Pancreas (tissue), 10 donors: ENCODE measurements around the gene SH3RF3. TPM values are rescaled to one million over a fixed set of nuclear protein-coding genes. Genes with fewer than 3 reads are reported as not detected.

Experiments
- ATAC-seq, 4 donors: fragments of 200-7000 bp; cut with Tn5 transposase; one replicate each; pipeline versions ENCODE4 v1.8.0 to v1.9.1; 2020; ENCODE audit warnings: mild to moderate bottlenecking in 4 of 4, moderate library complexity in 4 of 4
- DNase-seq, 6 donors: peaks; one replicate each; pipeline ENCODE4 v3.0.0-alpha.2; 2020
- FAIRE-seq: peaks from 2 replicates; lab custom pipeline; 2012; peaks lifted over from hg19 to GRCh38; lab: Jason Lieb, UNC
- H3K27ac ChIP-seq, 4 donors: fragments of 200-600 bp; sonication (generic); 1 replicate in 3 of 4; 2 replicates in 1 of 4; pipeline versions ENCODE4 v1.5.0 to v1.8.0; 2020
- H3K27me3 ChIP-seq, 4 donors: fragments of 200-600 bp; one replicate each; pipeline ENCODE4 v1.8.0; 2021
- H3K36me3 ChIP-seq, 3 donors: fragments of 200-600 bp; sonication (generic) in 1 of 3; one replicate each; pipeline versions ENCODE4 v1.5.0 to v1.8.0; 2020 to 2021
- H3K4me1 ChIP-seq, 3 donors: fragments of 200-600 bp; one replicate each; pipeline ENCODE4 v1.8.0; 2021
- H3K4me3 ChIP-seq, 4 donors: fragments of 200-600 bp; sonication (generic) in 2 of 4; one replicate each; pipeline versions ENCODE4 v1.5.0 to v1.8.0; 2020 to 2021
- H3K9me3 ChIP-seq, 4 donors: fragments of 200-600 bp; one replicate each; pipeline ENCODE4 v1.8.0; 2021
- CTCF ChIP-seq, 4 donors: fragments of 200-600 bp; sonication (generic) in 3 of 4; IDR thresholded peaks; one replicate each; pipeline versions ENCODE4 v1.5.0 to v1.8.0; 2021; ENCODE audit warnings: antibody characterized with exemption in 4 of 4
- WGBS, 2 donors: extraction: QIAGEN DNeasy Blood & Tissue Kit; methylation state at CpG; one replicate each; pipeline ENCODE4 v1.1.7; 2013; 5-methylcytosine and 5-hydroxymethylcytosine counted together
- intact Hi-C, 3 donors: fragments of 100-400 bp; cut with DNase I; formaldehyde crosslinking; loops; one replicate each; pipeline versions ENCODE4 v1.11.1 to v1.14.2; 2022
- polyA plus RNA-seq, 2 donors: library from polyadenylated mRNA; stranded (reverse); fragments of 200-250 nt; gene quantifications; one replicate each; pipeline ENCODE4 v1.2.3, GENCODE V29; 2013
- total RNA-seq, 6 donors: library from RNA; stranded (reverse); fragmentation: NEBNext Ultra II Directional in 4 of 6; extraction: Animal tissue kit (Norgen Biotek cat#: 25700) in 4 of 6; gene quantifications; one replicate each; pipeline versions ENCODE4 v1.2.1 to v1.2.4, GENCODE V29; 2021 to 2023
- donor health status: healthy with polysubstance abuse.
- donor health status: DM: no; HTN: no; CAD: no; lungs with moderate emphysema.
- donor health status: DM: no; HTN: no; CAD: no.
- donor health status: control.
- donor health status: control.
- donor health status: Bipolar disorder and iron deficiency.
- donor health status: DM: yes; HTN: yes; CAD: no.
- donor health status: DM: no; HTN: no; CAD: no.
- donor health status: DM: no; HTN: no; CAD: no.
- donor health status: DM: yes; HTN: yes; CAD: no.

Gene SH3RF3
- total and polyA plus RNA-seq, 8 donors: 1.1 to 3.5 (median 1.8) TPM

DNA sequence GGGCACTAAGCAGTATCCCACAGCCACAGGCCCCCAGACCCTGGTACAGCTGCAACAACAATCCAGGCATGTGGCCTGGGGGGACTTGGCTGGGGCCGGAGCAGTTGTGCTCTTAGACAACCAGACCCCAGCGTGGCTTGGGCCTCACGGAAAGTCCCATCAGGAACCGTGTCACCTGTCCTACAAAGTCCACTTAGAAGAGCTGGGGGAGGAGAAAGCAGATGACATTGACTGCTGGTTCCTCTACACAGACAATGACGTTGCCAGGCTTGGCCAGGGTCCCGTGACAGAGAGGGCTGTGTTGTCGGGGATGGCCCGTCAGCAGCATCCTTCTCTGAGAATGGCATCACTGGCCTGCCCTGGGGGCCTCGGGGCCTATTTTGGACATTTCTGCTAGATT lies 360.3 kb downstream of the SH3RF3 start:
- FAIRE-seq: no peak
- no peak for ATAC-seq
- no peaks in the 10 kb centered on the region for H3K4me1 ChIP-seq
- no peaks in the 10 kb centered on the region for H3K27me3 ChIP-seq
- H3K36me3 ChIP-seq: no peaks in the 10 kb centered on the region
- 91 to 94% methylated on average over 9 of the region's 9 CpGs for WGBS, 2 donors
- intact Hi-C loops: no loop called here
- no peaks in the 10 kb centered on the region for H3K9me3 ChIP-seq
- H3K27ac ChIP-seq: no peak overlapping the region
- no peak for TF ChIP-seq CTCF (IDR thresholded peaks at IDR 0.05)
- DNase-seq: no peak
- H3K4me3 ChIP-seq: no peak overlapping the region

DNA sequence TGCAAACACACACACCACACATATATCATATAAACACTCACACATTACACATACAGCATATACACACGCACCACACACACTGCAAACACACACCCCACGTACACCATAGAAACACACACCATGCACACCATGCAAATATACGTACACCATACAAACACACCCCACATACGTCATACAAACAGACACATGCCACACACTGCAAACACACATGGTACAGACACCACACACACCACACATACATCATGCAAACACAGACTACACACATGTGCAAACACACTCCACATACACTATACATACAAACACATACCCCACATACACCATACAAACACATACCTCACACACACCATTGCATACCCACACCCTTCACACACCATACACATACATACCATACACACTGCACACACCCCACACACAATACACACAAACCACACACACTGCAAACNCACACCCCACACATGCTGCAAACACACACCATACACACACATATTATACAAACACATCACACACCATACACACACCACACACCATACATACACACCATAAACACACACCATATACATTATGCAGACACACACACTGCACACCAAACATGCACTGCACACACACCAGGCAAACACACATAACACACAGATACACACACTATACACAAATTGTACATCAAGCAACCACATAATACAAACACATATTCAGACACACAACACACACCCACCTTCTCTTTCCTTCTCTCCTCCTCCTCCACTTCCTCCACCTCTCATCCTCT lies 364.4 kb downstream of the SH3RF3 start:
- Histone ChIP-seq H3K27me3 (no peaks in the 10 kb centered on the region), H3K4me3 (no peak overlapping the region), H3K27ac (no peak overlapping the region), H3K36me3 (no peaks in the 10 kb centered on the region), H3K9me3 (no peaks in the 10 kb centered on the region), H3K4me1 (no peaks in the 10 kb centered on the region)
- intact Hi-C loops: no loop called here
- 65 to 89% methylated on average over 4 of the region's 4 CpGs for WGBS, 2 donors
- TF ChIP-seq CTCF (IDR thresholded peaks at IDR 0.05): no peak
- DNase-seq (no peak), FAIRE-seq (no peak), ATAC-seq (no peak)

- H3K4me3 ChIP-seq: no peak overlapping the region
- intact Hi-C loops: no loop called here
- H3K27me3 ChIP-seq: no peaks in the 10 kb centered on the region
- DNase-seq: no peak
- no peak overlapping the region for H3K27ac ChIP-seq
- no peak for TF ChIP-seq CTCF (IDR thresholded peaks at IDR 0.05)
- no peak for ATAC-seq
- no peak for FAIRE-seq
- H3K36me3 ChIP-seq: no peaks in the 10 kb centered on the region
- H3K4me1 ChIP-seq: no peaks in the 10 kb centered on the region
- WGBS, 2 donors: 85 to 87% methylated on average over 3 of the region's 3 CpGs
- H3K9me3 ChIP-seq: no peaks in the 10 kb centered on the region
Measured at GRCh38 chr2:109494351-109494750, 365.3 kb downstream of the SH3RF3 start.

DNA sequence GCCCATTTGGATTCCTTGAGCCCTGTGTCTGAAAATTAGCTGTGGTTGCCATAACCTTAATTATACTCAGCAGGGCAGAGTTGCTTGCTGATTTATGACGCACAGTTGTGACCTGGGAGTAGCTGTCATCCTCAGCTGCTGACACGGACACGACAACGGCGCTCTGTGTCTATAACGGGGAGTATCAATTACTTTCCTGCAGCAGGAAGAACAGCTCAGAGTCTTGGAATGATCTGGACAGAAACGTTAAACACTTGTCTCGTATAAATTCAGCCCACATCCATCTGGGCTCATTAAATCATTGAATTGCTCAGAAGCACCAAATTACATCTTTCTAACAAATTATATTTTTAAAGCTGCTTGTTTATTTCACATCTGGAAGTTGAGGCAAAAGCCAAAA lies 368.5 kb downstream of the SH3RF3 start:
- H3K27ac ChIP-seq: no peak overlapping the region
- no peaks in the 10 kb centered on the region for H3K4me1 ChIP-seq
- FAIRE-seq (no peak), ATAC-seq (no peak), DNase-seq (no peak)
- no peaks in the 10 kb centered on the region for H3K27me3 ChIP-seq
- no peaks in the 10 kb centered on the region for H3K9me3 ChIP-seq
- no peak overlapping the region for H3K4me3 ChIP-seq
- H3K36me3 ChIP-seq: no peaks in the 10 kb centered on the region
- no peak for TF ChIP-seq CTCF (IDR thresholded peaks at IDR 0.05)
- 72 to 76% methylated on average over 8 of the region's 8 CpGs for WGBS, 2 donors
- intact Hi-C loops: no loop called here
